SK-N-SH (cell line): Measurements from ENCODE around the gene DGCR8. TPM values are rescaled to one million over a fixed set of nuclear protein-coding genes. Genes with fewer than 3 reads are reported as not detected.

Source experiments
- CTCF ChIA-PET: fragments of 300-600, 350-600 bp; formaldehyde crosslinking; extraction: SDS; loops from one replicate; lab custom pipeline; 2021; lab: Yijun Ruan, JAX
- POLR2A ChIA-PET: fragments of 350-600 bp; sonication (Branson Sonifier 250); formaldehyde crosslinking; extraction: SDS; loops from one replicate; lab custom pipeline; 2020; ENCODE audit warnings: antibody characterized with exemption, inconsistent platforms; lab: Yijun Ruan, JAX
- DNase-seq: peaks from one replicate; pipeline ENCODE4 v3.0.0; 2012
- H2AFZ ChIP-seq: fragments of 200-600 bp; sonication (generic); 2 replicates; pipeline ENCODE4 v1.8.1; 2016; ENCODE audit warnings: antibody characterized with exemption, mild to moderate bottlenecking, low read depth
- H3F3A ChIP-seq: fragments of 200-600 bp; sonication (generic); replicated peaks from 2 replicates; pipeline ENCODE3; 2016; ENCODE audit warnings: antibody characterized with exemption, mild to moderate bottlenecking; ENCODE audit not compliant: insufficient read depth
- H3K27ac ChIP-seq, 2 experiments: fragments of 200-500 bp in 1 of 2; fragments of 200-600 bp in 1 of 2; sonication (Bioruptor generic) in 1 of 2; sonication (generic), shearing (Covaris generic) in 1 of 2; 2 replicates each; pipeline versions ENCODE4 v1.5.1 to v1.6.1; 2014 to 2016; ENCODE audit warnings: low read depth in 2 of 2, inconsistent platforms in 1 of 2, low read length in 1 of 2, mild to moderate bottlenecking in 1 of 2, mixed read lengths in 1 of 2
- H3K27me3 ChIP-seq: fragments of 200-600 bp; sonication (generic), shearing (Covaris generic); 2 replicates; pipeline ENCODE4 v1.6.1; 2016; ENCODE audit warnings: mixed run types; ENCODE audit not compliant: insufficient read depth
- H3K36me3 ChIP-seq, 2 experiments: fragments of 200-500 bp in 1 of 2; fragments of 200-600 bp in 1 of 2; sonication (Bioruptor generic) in 1 of 2; sonication (generic) in 1 of 2; replicated peaks in 1 of 2; 2 replicates each; pipeline versions ENCODE3 to v1.5.1; 2014 to 2016; ENCODE audit warnings: low read length in 1 of 2, mild to moderate bottlenecking in 1 of 2; ENCODE audit not compliant: insufficient read depth in 2 of 2, control insufficient read depth in 1 of 2
- H3K4me1 ChIP-seq, 2 experiments: fragments of 200-500 bp in 1 of 2; fragments of 200-600 bp in 1 of 2; sonication (Bioruptor generic) in 1 of 2; sonication (generic), shearing (Covaris generic) in 1 of 2; 2 replicates each; pipeline versions ENCODE4 v1.5.1 to v1.6.1; 2014 to 2016; ENCODE audit warnings: low read depth in 1 of 2, low read length in 1 of 2, mixed run types in 1 of 2; ENCODE audit not compliant: insufficient read depth in 2 of 2, control insufficient read depth in 1 of 2
- H3K4me2 ChIP-seq: fragments of 200-600 bp; sonication (generic), shearing (Covaris generic); 2 replicates; pipeline ENCODE4 v1.6.1; 2017; ENCODE audit warnings: mixed run types
- H3K4me3 ChIP-seq, 2 experiments: fragments of 200-500 bp in 1 of 2; fragments of 200-600 bp in 1 of 2; sonication (Bioruptor generic) in 1 of 2; sonication (generic), shearing (Covaris generic) in 1 of 2; 2 replicates each; pipeline versions ENCODE4 v1.5.1 to v1.8.1; 2014 to 2016; ENCODE audit warnings: low read depth in 2 of 2, inconsistent platforms in 1 of 2, low read length in 1 of 2, mild to moderate bottlenecking in 1 of 2, mixed read lengths in 1 of 2, moderate library complexity in 1 of 2
- H3K79me2 ChIP-seq: fragments of 200-600 bp; sonication (generic); 2 replicates; pipeline ENCODE4 v1.8.1; 2017; ENCODE audit warnings: mild to moderate bottlenecking; ENCODE audit not compliant: insufficient read depth
- H3K9ac ChIP-seq: fragments of 200-600 bp; sonication (generic); 2 replicates; pipeline ENCODE4 v1.6.1; 2017; ENCODE audit warnings: mixed run types
- H3K9me2 ChIP-seq: fragments of 200-600 bp; sonication (generic); 2 replicates; pipeline ENCODE4 v1.6.1; 2017; ENCODE audit warnings: mixed run types
- H3K9me3 ChIP-seq: fragments of 200-600 bp; sonication (generic); 2 replicates; pipeline ENCODE4 v1.6.1; 2017; ENCODE audit warnings: mixed run types, mild to moderate bottlenecking, moderate library complexity
- H4K20me1 ChIP-seq: fragments of 200-600 bp; sonication (generic); 2 replicates; pipeline ENCODE4 v1.6.1; 2017; ENCODE audit warnings: mild to moderate bottlenecking, mixed run types; ENCODE audit not compliant: insufficient read depth
- CHD2 ChIP-seq: fragments of 150-350 bp; IDR thresholded peaks from 2 replicates; pipeline ENCODE4 v1.6.1; 2018; ENCODE audit warnings: low read length; ENCODE audit not compliant: partially characterized antibody
- EP300 ChIP-seq, 2 experiments: IDR thresholded peaks; 2 replicates each; pipeline versions ENCODE4 v1.4.0 to v1.6.1; 2012; ENCODE audit warnings: borderline replicate concordance in 1 of 2, low read depth in 1 of 2, low read length in 1 of 2
- FOSL2 ChIP-seq: IDR thresholded peaks from 2 replicates; pipeline ENCODE4 v1.4.0; 2012; ENCODE audit warnings: low read depth, mild to moderate bottlenecking, moderate library complexity, borderline replicate concordance
- FOXJ3 ChIP-seq: sonication (generic); formaldehyde crosslinking; IDR thresholded peaks from 2 replicates; pipeline ENCODE4 v1.5.1; 2020; ENCODE audit warnings: mild to moderate bottlenecking, missing genetic modification reagents
- FOXM1 ChIP-seq: IDR thresholded peaks from 2 replicates; pipeline ENCODE4 v1.4.0; 2012; ENCODE audit warnings: low read depth, mild to moderate bottlenecking
- GABPA ChIP-seq: IDR thresholded peaks from 2 replicates; pipeline ENCODE4 v1.4.0; 2012; ENCODE audit warnings: low read depth, mild to moderate bottlenecking
- GATA2 ChIP-seq: sonication (generic); formaldehyde crosslinking; IDR thresholded peaks from 2 replicates; pipeline ENCODE4 v1.5.0; 2020; ENCODE audit warnings: mild to moderate bottlenecking, missing genetic modification reagents
- MAX ChIP-seq: IDR thresholded peaks from 2 replicates; pipeline ENCODE4 v1.4.0; 2012; ENCODE audit warnings: low read depth
- MEF2A ChIP-seq: IDR thresholded peaks from 2 replicates; pipeline ENCODE4 v1.4.0; 2012; ENCODE audit warnings: low read depth, borderline replicate concordance
- RCOR1 ChIP-seq: fragments of 150-350 bp; IDR thresholded peaks from 2 replicates; pipeline ENCODE4 v1.6.1; 2017; ENCODE audit warnings: antibody characterized with exemption, low read length
- RXRA ChIP-seq: IDR thresholded peaks from 2 replicates; pipeline ENCODE4 v1.4.0; 2012; ENCODE audit warnings: low read depth, mild to moderate bottlenecking, borderline replicate concordance
- WGBS: methylation state at CpG from one replicate; pipeline ENCODE4 v1.1.6; 2017; ENCODE audit warnings: low lambda C conversion rate; 5-methylcytosine and 5-hydroxymethylcytosine counted together
- polyA plus RNA-seq, 3 experiments: library from polyadenylated mRNA; depleted of rRNA; stranded (reverse); fragments of >200 nt; gene quantifications; 2 replicates each; pipeline ENCODE4 v1.2.3, GENCODE V29; 2012
- TF ChIP-seq, protein P1 (sequence below): IDR thresholded peaks from 2 replicates; pipeline ENCODE4 v1.4.0; 2012; ENCODE audit warnings: low read depth, borderline replicate concordance

DGCR8 gene
- polyA plus RNA-seq, 1 of the 3 experiments (the other 2 are of a cell fraction): 26.5 TPM

DNA sequence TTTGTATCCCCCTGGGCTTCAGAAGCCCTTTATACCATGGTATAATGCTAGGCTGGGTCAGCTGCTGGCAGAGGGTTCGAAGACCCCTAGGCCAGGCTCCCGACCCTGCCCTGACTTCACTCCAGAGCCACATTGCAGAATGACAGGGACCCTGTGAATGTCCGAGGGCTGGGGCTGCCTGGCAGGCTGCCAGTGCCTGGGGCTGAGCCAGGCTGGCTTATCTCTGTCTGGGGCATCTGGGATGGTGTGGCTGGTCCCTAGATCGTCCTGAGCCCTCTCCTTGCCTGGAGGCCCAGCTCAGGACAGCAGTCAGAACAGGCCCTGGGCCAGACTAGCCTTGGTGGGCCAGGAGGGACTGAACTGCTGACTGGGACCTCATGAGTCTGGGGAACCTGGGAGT is 55.2 kb downstream of the DGCR8 start:
- Histone ChIP-seq H3K9ac (no peak overlapping the region), H3K27me3 (no peaks in the 10 kb centered on the region), H3K27ac (peak overlapping the region in 1 of 2 experiments; percentile 69; a peak in 1 of 4 replicates), H3K4me3 (no peak overlapping the region), H3K4me2 (no peak overlapping the region), H4K20me1 (peaks cover 68% of the 10 kb centered on the region), H3K4me1 (peaks cover 0 to 65% of the 10 kb centered on the region in 2 experiments; a peak in 1 of 4 replicates), H3K9me3 (no peaks in the 10 kb centered on the region), H3K36me3 (peaks cover 0 to 4% of the 10 kb centered on the region in 2 experiments), H2AFZ (no peak overlapping the region), H3K9me2 (no peaks in the 10 kb centered on the region), H3K79me2 (peaks cover 71% of the 10 kb centered on the region), H3F3A (peaks cover 5% of the 10 kb centered on the region)
- 100% methylated on average over 1 of the region's 4 CpGs for WGBS
- POLR2A ChIA-PET: no interaction called here
- CTCF ChIA-PET: interaction anchor here (1.1 kb wide), 1 partner anchor 23 kb away, joined by 3 read pairs; no protein-coding TSS in a partner anchor
- no peak for TF ChIP-seq MAX
- TF ChIP-seq EP300 (IDR thresholded peaks at IDR 0.05; ENCODE audit: borderline replicate concordance in 1 of 2, low read depth in 1 of 2, low read length in 1 of 2): peak in 1 of 2 experiments; percentile 76; a peak in 2 of 4 replicates
- TF ChIP-seq RCOR1: peak; percentile 41; the same call in 1 of the 2 replicates
- TF ChIP-seq CHD2: peak; percentile 67
- peak; percentile 84 for TF ChIP-seq GATA2 (CRISPR knock-in tag)
- DNase-seq: peak; percentile 87

DNA sequence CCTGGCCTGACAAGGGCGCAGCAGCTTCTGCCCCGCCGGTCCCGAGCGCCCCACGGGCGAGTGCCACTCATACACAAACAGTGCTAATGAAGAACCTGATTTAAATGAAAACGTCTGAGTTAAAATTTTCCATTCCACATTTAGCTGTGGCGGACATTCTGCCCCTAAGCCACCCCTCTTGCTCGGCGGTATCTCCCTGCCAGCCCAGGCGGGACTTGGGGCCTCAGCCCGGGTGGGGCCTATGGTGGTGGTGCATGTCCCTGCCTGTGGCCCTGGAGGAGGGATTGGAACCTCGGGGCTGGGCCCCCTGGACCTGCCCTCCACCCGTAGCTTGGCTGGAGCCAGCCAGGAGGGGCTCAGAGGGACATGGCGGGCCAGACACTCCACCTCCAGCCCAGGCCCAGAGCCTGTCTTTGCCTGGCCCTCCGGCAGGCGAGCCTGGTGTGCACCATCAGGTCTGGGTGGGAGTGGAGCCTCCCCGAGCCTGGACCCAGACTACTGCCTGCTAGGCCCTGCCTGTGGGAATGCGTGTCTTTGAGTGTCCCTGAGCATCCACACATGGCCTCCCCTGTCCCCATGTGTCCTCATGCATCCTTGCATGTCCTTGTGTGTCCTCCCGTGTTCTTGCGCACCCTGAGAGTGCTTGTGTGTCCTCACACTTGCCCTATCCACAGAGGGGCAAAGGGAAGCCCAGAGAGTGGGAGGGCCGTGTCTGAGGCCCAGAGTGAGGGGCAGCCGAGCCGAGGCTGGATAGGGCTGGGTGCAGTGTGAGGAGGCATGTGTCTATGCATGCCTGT is 56.0 kb downstream of the DGCR8 start:
- Histone ChIP-seq H3K27me3 (no peaks in the 10 kb centered on the region), H3F3A (no peaks in the 10 kb centered on the region)
- DNase-seq: no peak
- WGBS: 94% methylated on average over 11 of the region's 25 CpGs
- TF ChIP-seq RXRA (no peak), FOXJ3 (CRISPR knock-in tag) (no peak), FOXM1 (no peak), MAX (no peak), MEF2A (no peak), GABPA (no peak), FOSL2 (no peak)
- TF ChIP-seq, protein P1, sequence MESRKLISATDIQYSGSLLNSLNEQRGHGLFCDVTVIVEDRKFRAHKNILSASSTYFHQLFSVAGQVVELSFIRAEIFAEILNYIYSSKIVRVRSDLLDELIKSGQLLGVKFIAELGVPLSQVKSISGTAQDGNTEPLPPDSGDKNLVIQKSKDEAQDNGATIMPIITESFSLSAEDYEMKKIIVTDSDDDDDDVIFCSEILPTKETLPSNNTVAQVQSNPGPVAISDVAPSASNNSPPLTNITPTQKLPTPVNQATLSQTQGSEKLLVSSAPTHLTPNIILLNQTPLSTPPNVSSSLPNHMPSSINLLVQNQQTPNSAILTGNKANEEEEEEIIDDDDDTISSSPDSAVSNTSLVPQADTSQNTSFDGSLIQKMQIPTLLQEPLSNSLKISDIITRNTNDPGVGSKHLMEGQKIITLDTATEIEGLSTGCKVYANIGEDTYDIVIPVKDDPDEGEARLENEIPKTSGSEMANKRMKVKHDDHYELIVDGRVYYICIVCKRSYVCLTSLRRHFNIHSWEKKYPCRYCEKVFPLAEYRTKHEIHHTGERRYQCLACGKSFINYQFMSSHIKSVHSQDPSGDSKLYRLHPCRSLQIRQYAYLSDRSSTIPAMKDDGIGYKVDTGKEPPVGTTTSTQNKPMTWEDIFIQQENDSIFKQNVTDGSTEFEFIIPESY: no peak
- TF ChIP-seq, all 33 proteins: peak for 0
- peaks cover 0 to 59% of the 10 kb centered on the region in 2 experiments; a peak in 1 of 4 replicates for H3K4me1 ChIP-seq
- H2AFZ ChIP-seq: no peak overlapping the region
- no peaks in the 10 kb centered on the region for H3K9me3 ChIP-seq
- peaks cover 0 to 4% of the 10 kb centered on the region in 2 experiments for H3K36me3 ChIP-seq
- ChIA-PET CTCF (interaction anchor here (0.6 kb wide), 1 partner anchor 21 kb away, joined by 3 read pairs; no protein-coding TSS in a partner anchor), POLR2A (no interaction called here)
- H3K9me2 ChIP-seq: no peaks in the 10 kb centered on the region
- H4K20me1 ChIP-seq: peaks cover 71% of the 10 kb centered on the region
- peaks cover 71% of the 10 kb centered on the region for H3K79me2 ChIP-seq
- no peak overlapping the region for H3K4me3 ChIP-seq
- peak overlapping the region in 1 of 2 experiments; percentile 69; a peak in 1 of 4 replicates for H3K27ac ChIP-seq
- H3K4me2 ChIP-seq: no peak overlapping the region
- H3K9ac ChIP-seq: no peak overlapping the region
